Measurements from ENCODE around the gene RWDD1. TPM values are rescaled to one million over a fixed set of nuclear protein-coding genes. Genes with fewer than 3 reads are reported as not detected.
A peak's percentile ranks its signal among the peaks of the same experiment; 100 is the strongest.

The RWDD1 gene, protein sequence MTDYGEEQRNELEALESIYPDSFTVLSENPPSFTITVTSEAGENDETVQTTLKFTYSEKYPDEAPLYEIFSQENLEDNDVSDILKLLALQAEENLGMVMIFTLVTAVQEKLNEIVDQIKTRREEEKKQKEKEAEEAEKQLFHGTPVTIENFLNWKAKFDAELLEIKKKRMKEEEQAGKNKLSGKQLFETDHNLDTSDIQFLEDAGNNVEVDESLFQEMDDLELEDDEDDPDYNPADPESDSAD
- total RNA-seq (49.5 TPM), polyA plus RNA-seq (10 to 100 TPM; 65.0 to 97.8 (median 80.8) TPM)

- Mint-ChIP-seq H3K36me3 (peaks cover 13% of the 10 kb centered on the region), H3K4me1 (peaks cover 28 to 56% (median 37%) of the 10 kb centered on the region in 4 donors), H3K27me3 (peaks cover 7% of the 10 kb centered on the region), H3K27ac (peak within 1 kb of the TSS; percentile 98 to 100 (median 99)), H3K4me3 (peak within 1 kb of the TSS; percentile 94 to 98 (median 98)), H3K9me3 (no peaks in the 10 kb centered on the region)
- Histone ChIP-seq H3K36me3 (ENCODE audit: control insufficient read depth, insufficient read depth, low read length) (peaks cover 7% of the 10 kb centered on the region), H3K27ac (ENCODE audit: insufficient read depth, low read length, poor library complexity, severe bottlenecking) (peak within 1 kb of the TSS; percentile 95), H3K4me1 (ENCODE audit: control insufficient read depth, insufficient read depth, low read length, poor library complexity, severe bottlenecking) (peaks cover 24% of the 10 kb centered on the region), H3K4me3 (ENCODE audit: low read depth, low read length) (peak within 1 kb of the TSS; percentile 97), H3K27me3 (ENCODE audit: control insufficient read depth, insufficient read depth, low read length) (no peaks in the 10 kb centered on the region), H3K9me3 (ENCODE audit: control insufficient read depth in 2 of 2, low read length in 2 of 2) (no peaks in the 10 kb centered on the region)
- DNase-seq (peak; percentile 97 to 99 (median 99)), ATAC-seq (ENCODE audit: low read depth in 2 of 2) (peak; percentile 96 to 97)
Observed at GRCh38 chr6:116570856-116571682, at the start of gene RWDD1. RWDD1 (plus strand) TSS chr6:116571504; CDS start chr6:116571583, 79 bp downstream.

- Mint-ChIP-seq H3K4me1 (no peaks in the 10 kb centered on the region), H3K4me3 (no peak overlapping the region), H3K27me3 (peaks cover 15% of the 10 kb centered on the region), H3K27ac (no peak overlapping the region), H3K9me3 (peaks cover 0 to 3% (median 0%) of the 10 kb centered on the region in 7 donors), H3K36me3 (no peaks in the 10 kb centered on the region)
- H3K27ac ChIP-seq (ENCODE audit: insufficient read depth, low read length, poor library complexity, severe bottlenecking): no peak overlapping the region
- DNase-seq (no peak), ATAC-seq (ENCODE audit: low read depth in 2 of 2) (no peak)
- no peak overlapping the region for H3K4me3 ChIP-seq (ENCODE audit: low read depth, low read length)
- peaks cover 10% of the 10 kb centered on the region for H3K27me3 ChIP-seq (ENCODE audit: control insufficient read depth, insufficient read depth, low read length)
- H3K4me1 ChIP-seq (ENCODE audit: control insufficient read depth, insufficient read depth, low read length, poor library complexity, severe bottlenecking): no peaks in the 10 kb centered on the region
- H3K9me3 ChIP-seq (ENCODE audit: control insufficient read depth in 2 of 2, low read length in 2 of 2): no peaks in the 10 kb centered on the region
- H3K36me3 ChIP-seq (ENCODE audit: control insufficient read depth, insufficient read depth, low read length): no peaks in the 10 kb centered on the region
Observed at GRCh38 chr6:116522896-116523295, 48.4 kb upstream of the RWDD1 start.

- Mint-ChIP-seq H3K4me1 (no peaks in the 10 kb centered on the region), H3K27ac (no peak overlapping the region), H3K36me3 (no peaks in the 10 kb centered on the region), H3K27me3 (peaks cover 4% of the 10 kb centered on the region), H3K9me3 (peaks cover 0 to 3% (median 0%) of the 10 kb centered on the region in 7 donors), H3K4me3 (no peak overlapping the region)
- Histone ChIP-seq H3K4me3 (ENCODE audit: low read depth, low read length) (no peak overlapping the region), H3K4me1 (ENCODE audit: control insufficient read depth, insufficient read depth, low read length, poor library complexity, severe bottlenecking) (no peaks in the 10 kb centered on the region), H3K9me3 (ENCODE audit: control insufficient read depth in 2 of 2, low read length in 2 of 2) (no peaks in the 10 kb centered on the region), H3K36me3 (ENCODE audit: control insufficient read depth, insufficient read depth, low read length) (no peaks in the 10 kb centered on the region), H3K27ac (ENCODE audit: insufficient read depth, low read length, poor library complexity, severe bottlenecking) (no peak overlapping the region), H3K27me3 (ENCODE audit: control insufficient read depth, insufficient read depth, low read length) (peaks cover 12% of the 10 kb centered on the region)
- no peak for ATAC-seq (ENCODE audit: low read depth in 2 of 2)
- no peak for DNase-seq
Observed at GRCh38 chr6:116524236-116524635, 47.1 kb upstream of the RWDD1 start.

GRCh38 chr6:116528133-116528532, 43.2 kb upstream of the RWDD1 start:
- DNase-seq (no peak), ATAC-seq (ENCODE audit: low read depth in 2 of 2) (no peak)
- Histone ChIP-seq H3K27ac (ENCODE audit: insufficient read depth, low read length, poor library complexity, severe bottlenecking) (no peak overlapping the region), H3K4me3 (ENCODE audit: low read depth, low read length) (no peak overlapping the region), H3K36me3 (ENCODE audit: control insufficient read depth, insufficient read depth, low read length) (no peaks in the 10 kb centered on the region), H3K4me1 (ENCODE audit: control insufficient read depth, insufficient read depth, low read length, poor library complexity, severe bottlenecking) (no peaks in the 10 kb centered on the region), H3K9me3 (ENCODE audit: control insufficient read depth in 2 of 2, low read length in 2 of 2) (no peaks in the 10 kb centered on the region), H3K27me3 (ENCODE audit: control insufficient read depth, insufficient read depth, low read length) (peaks cover 21% of the 10 kb centered on the region)
- H3K9me3 Mint-ChIP-seq: peaks cover 0 to 3% (median 0%) of the 10 kb centered on the region in 7 donors
- peaks cover 0 to 4% (median 2%) of the 10 kb centered on the region in 4 donors for H3K4me1 Mint-ChIP-seq
- H3K27ac Mint-ChIP-seq: no peak overlapping the region
- H3K36me3 Mint-ChIP-seq: no peaks in the 10 kb centered on the region
- peaks cover 26% of the 10 kb centered on the region for H3K27me3 Mint-ChIP-seq
- H3K4me3 Mint-ChIP-seq: no peak overlapping the region

DNA sequence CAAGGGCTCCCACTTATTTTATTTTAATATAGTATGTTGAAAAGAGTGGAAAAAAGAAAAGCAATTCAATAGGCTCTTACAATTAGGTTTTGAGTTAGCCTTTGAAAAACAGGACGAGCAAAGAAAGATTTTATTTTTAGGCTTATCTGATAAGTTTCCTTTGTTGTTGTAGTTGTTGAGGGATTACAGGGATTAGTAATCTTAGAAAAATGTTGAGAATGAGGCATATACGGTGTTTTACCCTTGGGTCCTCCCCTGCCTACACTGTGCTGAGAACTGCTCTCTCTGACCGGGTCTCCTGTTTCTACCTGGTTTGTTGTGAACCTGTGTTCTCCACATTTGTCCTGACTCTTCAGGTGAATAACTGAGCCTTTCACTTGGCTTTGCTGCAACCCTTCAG, 42.5 kb upstream of the RWDD1 start:
- Mint-ChIP-seq H3K27me3 (peaks cover 27% of the 10 kb centered on the region), H3K4me3 (no peak overlapping the region), H3K36me3 (no peaks in the 10 kb centered on the region), H3K4me1 (peaks cover 0 to 4% (median 2%) of the 10 kb centered on the region in 4 donors), H3K9me3 (peaks cover 0 to 3% (median 0%) of the 10 kb centered on the region in 7 donors), H3K27ac (peak overlapping the region in 1 of 3 donors; percentile 38)
- Histone ChIP-seq H3K27ac (ENCODE audit: insufficient read depth, low read length, poor library complexity, severe bottlenecking) (no peak overlapping the region), H3K36me3 (ENCODE audit: control insufficient read depth, insufficient read depth, low read length) (no peaks in the 10 kb centered on the region), H3K4me1 (ENCODE audit: control insufficient read depth, insufficient read depth, low read length, poor library complexity, severe bottlenecking) (no peaks in the 10 kb centered on the region), H3K27me3 (ENCODE audit: control insufficient read depth, insufficient read depth, low read length) (peaks cover 21% of the 10 kb centered on the region), H3K9me3 (ENCODE audit: control insufficient read depth in 2 of 2, low read length in 2 of 2) (no peaks in the 10 kb centered on the region), H3K4me3 (ENCODE audit: low read depth, low read length) (no peak overlapping the region)
- ATAC-seq (ENCODE audit: low read depth in 2 of 2): peak in 1 of 2 donors; percentile 24
- DNase-seq: no peak

- Mint-ChIP-seq H3K4me1 (peaks cover 0 to 4% (median 2%) of the 10 kb centered on the region in 4 donors), H3K9me3 (peaks cover 0 to 3% (median 0%) of the 10 kb centered on the region in 7 donors), H3K27ac (no peak overlapping the region), H3K4me3 (no peak overlapping the region), H3K36me3 (no peaks in the 10 kb centered on the region), H3K27me3 (peaks cover 27% of the 10 kb centered on the region)
- H3K27ac ChIP-seq (ENCODE audit: insufficient read depth, low read length, poor library complexity, severe bottlenecking): no peak overlapping the region
- DNase-seq: no peak
- H3K4me1 ChIP-seq (ENCODE audit: control insufficient read depth, insufficient read depth, low read length, poor library complexity, severe bottlenecking): no peaks in the 10 kb centered on the region
- no peaks in the 10 kb centered on the region for H3K36me3 ChIP-seq (ENCODE audit: control insufficient read depth, insufficient read depth, low read length)
- no peak overlapping the region for H3K4me3 ChIP-seq (ENCODE audit: low read depth, low read length)
- peaks cover 21% of the 10 kb centered on the region for H3K27me3 ChIP-seq (ENCODE audit: control insufficient read depth, insufficient read depth, low read length)
- ATAC-seq (ENCODE audit: low read depth in 2 of 2): no peak
- no peaks in the 10 kb centered on the region for H3K9me3 ChIP-seq (ENCODE audit: control insufficient read depth in 2 of 2, low read length in 2 of 2)
Observed at GRCh38 chr6:116529466-116530290, 41.6 kb upstream of the RWDD1 start.

- peaks cover 25% of the 10 kb centered on the region for H3K27me3 ChIP-seq (ENCODE audit: control insufficient read depth, insufficient read depth, low read length)
- Mint-ChIP-seq H3K9me3 (peaks cover 0 to 3% (median 0%) of the 10 kb centered on the region in 7 donors), H3K4me1 (peaks cover 0 to 4% (median 2%) of the 10 kb centered on the region in 4 donors), H3K4me3 (no peak overlapping the region), H3K36me3 (no peaks in the 10 kb centered on the region), H3K27me3 (peaks cover 27% of the 10 kb centered on the region), H3K27ac (no peak overlapping the region)
- H3K27ac ChIP-seq (ENCODE audit: insufficient read depth, low read length, poor library complexity, severe bottlenecking): no peak overlapping the region
- DNase-seq (no peak), ATAC-seq (ENCODE audit: low read depth in 2 of 2) (no peak)
- H3K36me3 ChIP-seq (ENCODE audit: control insufficient read depth, insufficient read depth, low read length): no peaks in the 10 kb centered on the region
- no peaks in the 10 kb centered on the region for H3K9me3 ChIP-seq (ENCODE audit: control insufficient read depth in 2 of 2, low read length in 2 of 2)
- no peaks in the 10 kb centered on the region for H3K4me1 ChIP-seq (ENCODE audit: control insufficient read depth, insufficient read depth, low read length, poor library complexity, severe bottlenecking)
- no peak overlapping the region for H3K4me3 ChIP-seq (ENCODE audit: low read depth, low read length)
Observed at GRCh38 chr6:116530436-116530835, 40.9 kb upstream of the RWDD1 start.

All from CD4-positive, CD25-positive, alpha-beta regulatory T cell (primary cell).